ENCODE measurements around the gene TRIO. TPM values are rescaled to one million over a fixed set of nuclear protein-coding genes. Genes with fewer than 3 reads are reported as not detected.

TRIO gene
- total and polyA plus RNA-seq, 10 of the 15 experiments (the other 5 are each of a cell fraction or from before 2014, with no cell fraction given), result 5.1 to 96.4 (median 44.6) TPM

GRCh38 chr5:14528926-14529325 lies 385.8 kb downstream of the TRIO start (continued):
- TF ChIP-seq ZNF687 (IDR thresholded peaks at IDR 0.05) (no peak), SMAD5 (IDR thresholded peaks at IDR 0.05; ENCODE audit: low read depth) (no peak), NR2F1 (conservative IDR thresholded peaks at IDR 0.05) (no peak), DPF2 (IDR thresholded peaks at IDR 0.05) (no peak), ASH2L (IDR thresholded peaks at IDR 0.05; ENCODE audit: borderline replicate concordance, low read depth) (no peak)

DNA sequence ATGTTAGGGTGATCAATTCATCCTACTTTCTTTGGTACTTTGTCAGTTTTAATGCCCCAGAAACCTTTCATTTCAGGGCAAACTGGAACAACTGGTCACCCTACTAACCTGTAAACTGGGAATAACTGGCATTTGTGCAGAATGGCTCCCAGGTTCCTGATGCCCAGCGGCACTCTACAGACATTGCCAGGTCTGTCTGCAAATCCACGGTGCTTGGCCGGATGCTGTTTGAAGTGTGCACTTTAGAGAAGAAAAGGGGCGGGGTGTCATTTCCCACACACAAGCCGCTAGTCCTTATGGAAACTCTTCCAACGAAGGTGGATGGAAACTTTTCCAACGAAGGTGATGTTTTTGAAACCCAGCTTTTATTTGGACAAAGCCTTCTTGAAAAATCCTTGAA lies 388.5 kb downstream of the TRIO start:
- Histone ChIP-seq H3K36me3 (ENCODE audit: control insufficient read depth in 2 of 2, insufficient read depth in 2 of 2, low read length in 1 of 2) (no peaks in the 10 kb centered on the region), H3K4me3 (no peak overlapping the region), H3K79me2 (ENCODE audit: control insufficient read depth, insufficient read depth, low read length) (no peaks in the 10 kb centered on the region), H4K20me1 (ENCODE audit: control insufficient read depth, insufficient read depth) (no peaks in the 10 kb centered on the region), H3K27me3 (replicated peaks in 1 of 2; ENCODE audit: control insufficient read depth in 2 of 2, insufficient read depth in 2 of 2, low read length in 1 of 2) (no peaks in the 10 kb centered on the region), H3K9me3 (replicated peaks; ENCODE audit: control insufficient read depth, insufficient read depth, low read length) (no peaks in the 10 kb centered on the region), H3K4me1 (ENCODE audit: control insufficient read depth, insufficient read depth, low read length) (no peaks in the 10 kb centered on the region), H3K4me2 (ENCODE audit: control insufficient read depth, insufficient read depth) (no peak overlapping the region), H3K27ac (ENCODE audit: control insufficient read depth, insufficient read depth) (no peak overlapping the region), H3K9ac (ENCODE audit: control insufficient read depth, insufficient read depth, low read length) (no peak overlapping the region), H2AFZ (ENCODE audit: control insufficient read depth, low read depth, low read length) (no peak overlapping the region)
- DNase-seq (ENCODE audit: low read depth, low spot score), result no peak
- in situ Hi-C loops (cut with MboI), result no loop called here
- ChIA-PET RAD21 (ENCODE audit: unreplicated experiment) (no interaction called here), SMC1A (ENCODE audit: uncharacterized antibody, unreplicated experiment) (interaction anchor here (0.7 to 0.8 kb wide), 2 partner anchors 32 to 41 kb away, joined by 3 read pairs; no protein-coding TSS in a partner anchor), CTCF (interaction anchor here (1.0 kb wide), 1 partner anchor 15 kb away, joined by 3 read pairs; no protein-coding TSS in a partner anchor), POLR2A (no interaction called here)
- BruUV-seq (replicated peaks), result no TSS peak
- WGBS (ENCODE audit: insufficient coverage, insufficient replicate concordance, low lambda C conversion rate, missing lambda C conversion rate), result 67% methylated on average over 7 of the region's 7 CpGs
- ATAC-seq, result no peak
- no peak for FAIRE-seq
- TF ChIP-seq NFYA (IDR thresholded peaks at IDR 0.05; ENCODE audit: borderline replicate concordance, low read depth, low read length), result no peak
- TF ChIP-seq SMAD1 (IDR thresholded peaks at IDR 0.05; ENCODE audit: low read depth, partially characterized antibody), result no peak
- no peak for TF ChIP-seq HDGF (IDR thresholded peaks at IDR 0.05)
- no peak for TF ChIP-seq MYC (IDR thresholded peaks at IDR 0.05; ENCODE audit: insufficient read depth, insufficient read length, insufficient replicate concordance, low read length, severe bottlenecking)
- TF ChIP-seq BCL11A (IDR thresholded peaks at IDR 0.05; ENCODE audit: low read depth, low read length), result no peak
- no peak for TF ChIP-seq IRF5 (IDR thresholded peaks at IDR 0.05; ENCODE audit: borderline replicate concordance)
- no peak for TF ChIP-seq ZBED1 (IDR thresholded peaks at IDR 0.05; ENCODE audit: borderline replicate concordance)
- no peak for TF ChIP-seq ZNF274 (IDR thresholded peaks at IDR 0.05; ENCODE audit: insufficient read depth, insufficient read length)
- TF ChIP-seq ZBTB11 (CRISPR knock-in tag; IDR thresholded peaks at IDR 0.05), result no peak
- no peak for TF ChIP-seq SMAD5 (IDR thresholded peaks at IDR 0.05; ENCODE audit: low read depth)
- TF ChIP-seq, protein P1, sequence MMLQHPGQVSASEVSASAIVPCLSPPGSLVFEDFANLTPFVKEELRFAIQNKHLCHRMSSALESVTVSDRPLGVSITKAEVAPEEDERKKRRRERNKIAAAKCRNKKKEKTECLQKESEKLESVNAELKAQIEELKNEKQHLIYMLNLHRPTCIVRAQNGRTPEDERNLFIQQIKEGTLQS (IDR thresholded peaks at IDR 0.05; ENCODE audit: borderline replicate concordance, extremely low read depth, low read depth, low read length), result no peak
- intact Hi-C loops (cut with micrococcal nuclease; ENCODE audit: unreplicated experiment), result no loop called here
